GM12865 (cell line): Measurements from ENCODE around the gene C2orf81.

ENCODE experiments used
- DNase-seq: peaks from one replicate; pipeline ENCODE4 v3.0.0; 2010; ENCODE audit warnings: low read depth
- H3K4me3 ChIP-seq: 2 replicates; pipeline ENCODE4 v1.5.1; 2011; ENCODE audit warnings: mild to moderate bottlenecking, low read depth, low read length, control low read depth
- CTCF ChIP-seq: IDR thresholded peaks from 2 replicates; pipeline ENCODE4 v1.5.1; 2011; ENCODE audit warnings: low read length, control low read depth, low read depth, inconsistent platforms; ENCODE audit not compliant: insufficient read depth; ENCODE audit errors: missing control alignments

Gene C2orf81

GRCh38 chr2:74440378-74441169 is 19.2 kb upstream of the C2orf81 start:
- DNase-seq, result peak; percentile 59
- H3K4me3 ChIP-seq, result no peak overlapping the region
- peak; percentile 19 for TF ChIP-seq CTCF

DNA sequence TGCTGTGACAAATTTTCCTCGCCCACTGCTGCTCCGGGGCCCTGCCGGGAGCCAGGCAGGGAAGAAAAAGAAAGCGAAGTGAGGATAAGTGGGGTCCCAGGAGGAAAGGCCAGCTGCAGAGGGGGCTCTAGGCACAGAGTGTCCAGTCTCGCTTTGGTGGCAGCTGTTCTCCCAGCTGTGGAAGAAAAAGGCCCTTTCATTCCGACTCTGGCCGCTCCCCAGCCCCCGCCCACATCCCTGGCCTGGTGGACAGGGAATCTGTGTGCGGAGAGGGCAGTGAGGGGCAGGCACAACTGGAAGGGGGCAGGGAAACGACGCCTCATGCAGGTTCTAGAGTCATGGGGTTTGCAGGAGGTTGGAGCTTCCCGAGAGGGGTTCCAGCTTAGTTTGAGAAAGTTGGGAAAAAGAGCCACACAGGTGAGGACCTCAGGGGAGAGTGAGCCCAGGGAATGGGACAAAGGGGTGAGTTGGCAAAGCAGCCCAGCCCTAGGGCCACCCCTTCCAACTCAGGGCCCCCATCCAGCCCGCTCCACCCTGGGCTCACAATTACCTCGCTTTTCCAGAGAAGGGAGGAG is 18.5 kb upstream of the C2orf81 start:
- no peak for DNase-seq
- no peak for TF ChIP-seq CTCF
- H3K4me3 ChIP-seq, result no peak overlapping the region

DNA sequence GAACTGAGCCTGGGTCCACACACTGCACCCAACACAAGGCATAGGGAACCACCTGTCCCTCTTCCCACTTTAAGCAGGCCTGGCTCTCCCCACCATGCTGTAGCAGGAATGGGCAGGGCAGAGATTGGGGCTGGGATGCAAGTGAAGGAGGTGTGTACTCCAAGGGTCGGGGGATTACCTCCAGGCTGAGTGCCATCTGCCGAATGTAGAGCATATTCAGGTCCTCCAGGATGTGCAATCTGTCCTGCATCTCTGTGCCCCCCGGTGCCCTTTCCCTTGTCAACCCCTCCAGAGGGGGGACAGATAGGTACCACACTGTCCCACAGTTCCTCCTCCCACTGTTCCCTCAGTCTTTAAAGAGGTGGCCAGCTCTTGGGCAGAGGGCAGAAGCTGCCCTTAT is 18.0 kb upstream of the C2orf81 start:
- no peak overlapping the region for H3K4me3 ChIP-seq
- DNase-seq, result no peak
- no peak for TF ChIP-seq CTCF

- TF ChIP-seq CTCF, result no peak
- H3K4me3 ChIP-seq, result no peak overlapping the region
- no peak for DNase-seq
Observed at GRCh38 chr2:74438248-74438647, 16.8 kb upstream of the C2orf81 start.

GRCh38 chr2:74436848-74437695 is 15.7 kb upstream of the C2orf81 start:
- no peak for DNase-seq
- TF ChIP-seq CTCF, result no peak
- no peak overlapping the region for H3K4me3 ChIP-seq

- no peak for DNase-seq
- no peak overlapping the region for H3K4me3 ChIP-seq
- TF ChIP-seq CTCF, result no peak
Observed at GRCh38 chr2:74436111-74436805, 14.8 kb upstream of the C2orf81 start.
